Prostate gland (tissue), 2 donors: ENCODE results near the gene SAP30. TPM values are rescaled to one million over a fixed set of nuclear protein-coding genes. Genes with fewer than 3 reads are reported as not detected.

Source experiments
- DNase-seq: peaks from one replicate; pipeline ENCODE4 v3.0.0-alpha.2; 2019; ENCODE audit warnings: low spot score
- H3K27ac ChIP-seq, 2 donors: fragments of 200-600 bp; sonication (generic); 2 replicates each; pipeline ENCODE4 v1.5.1; 2017 to 2019
- H3K27me3 ChIP-seq: fragments of 200-600 bp; sonication (generic); replicated peaks from 2 replicates; pipeline ENCODE4 v1.5.1; 2019; ENCODE audit not compliant: insufficient read depth
- H3K36me3 ChIP-seq, 2 donors: fragments of 200-600 bp; sonication (generic); 1 replicate in 1 of 2; 2 replicates in 1 of 2; pipeline versions ENCODE4 v1.5.1 to v1.8.1; 2017 to 2019
- H3K4me1 ChIP-seq: fragments of 200-600 bp; sonication (generic); replicated peaks from 2 replicates; pipeline ENCODE4 v1.5.1; 2019
- H3K4me3 ChIP-seq, 2 donors: fragments of 200-600 bp; sonication (generic); 2 replicates each; pipeline ENCODE4 v1.5.1; 2017 to 2019
- H3K9me3 ChIP-seq: fragments of 200-600 bp; sonication (generic); 2 replicates; pipeline ENCODE4 v1.5.1; 2017
- POLR2A ChIP-seq: fragments of 450-650 bp; IDR thresholded peaks from one replicate; pipeline ENCODE4 v1.6.1; 2016; ENCODE audit warnings: antibody characterized with exemption, mild to moderate bottlenecking
- POLR2AphosphoS5 ChIP-seq: sonication (generic); formaldehyde crosslinking; IDR thresholded peaks from one replicate; pipeline ENCODE4 v1.6.1; 2017; ENCODE audit warnings: antibody characterized with exemption
- WGBS: methylation state at CpG from one replicate; pipeline ENCODE4 v1.1.5; 2018; 5-methylcytosine and 5-hydroxymethylcytosine counted together
- intact Hi-C: fragments of 100-400 bp; cut with DNase I; formaldehyde crosslinking; loops from one replicate; pipeline ENCODE4 v1.14.2; 2022
- total RNA-seq, 2 donors: library from RNA; depleted of rRNA; stranded (reverse); fragments of >200 nt; gene quantifications; one replicate each; pipeline ENCODE4 v1.1.0, GENCODE V29; 2016
- TF ChIP-seq, protein P1 (sequence below), 4 experiments: fragments of 200-600 bp in 2 of 4; fragments of 450-650 bp in 2 of 4; sonication (generic) in 2 of 4; IDR thresholded peaks; 1 replicate in 3 of 4; 2 replicates in 1 of 4; pipeline ENCODE4 v1.5.1; 2016 to 2019; ENCODE audit warnings: antibody characterized with exemption in 4 of 4, mild to moderate bottlenecking in 2 of 4, moderate library complexity in 2 of 4

Gene SAP30
- total RNA-seq, 2 donors from 2014 or later = 34.9 to 39.0 TPM

DNA sequence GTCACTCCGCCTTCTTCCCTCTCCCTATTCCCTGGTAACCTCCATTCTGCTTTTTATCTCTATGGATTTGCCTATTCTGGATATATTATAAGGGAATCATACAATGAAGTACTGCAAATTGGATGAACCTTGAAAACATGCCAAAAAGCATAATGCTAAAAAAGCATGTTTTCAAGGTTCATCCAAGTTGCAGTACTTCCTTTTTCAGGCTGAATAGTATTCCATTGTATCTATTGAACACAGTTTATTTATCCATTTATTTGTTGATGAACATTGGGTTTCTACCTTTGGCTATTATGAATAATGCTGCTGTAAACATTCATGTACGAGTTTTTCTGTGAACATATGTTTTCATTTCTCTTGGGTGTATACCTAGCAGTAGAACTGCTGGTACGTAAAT is 9.2 kb downstream of the SAP30 start:
- intact Hi-C loops = no loop called here
- Histone ChIP-seq H3K4me1 (no peaks in the 10 kb centered on the region), H3K27me3 (no peaks in the 10 kb centered on the region), H3K9me3 (no peaks in the 10 kb centered on the region), H3K27ac (no peak overlapping the region), H3K4me3 (no peak overlapping the region), H3K36me3 (no peaks in the 10 kb centered on the region)
- WGBS = 96% methylated on average over 3 of the region's 3 CpGs
- DNase-seq = no peak
- TF ChIP-seq POLR2A = no peak
- TF ChIP-seq, protein P1, sequence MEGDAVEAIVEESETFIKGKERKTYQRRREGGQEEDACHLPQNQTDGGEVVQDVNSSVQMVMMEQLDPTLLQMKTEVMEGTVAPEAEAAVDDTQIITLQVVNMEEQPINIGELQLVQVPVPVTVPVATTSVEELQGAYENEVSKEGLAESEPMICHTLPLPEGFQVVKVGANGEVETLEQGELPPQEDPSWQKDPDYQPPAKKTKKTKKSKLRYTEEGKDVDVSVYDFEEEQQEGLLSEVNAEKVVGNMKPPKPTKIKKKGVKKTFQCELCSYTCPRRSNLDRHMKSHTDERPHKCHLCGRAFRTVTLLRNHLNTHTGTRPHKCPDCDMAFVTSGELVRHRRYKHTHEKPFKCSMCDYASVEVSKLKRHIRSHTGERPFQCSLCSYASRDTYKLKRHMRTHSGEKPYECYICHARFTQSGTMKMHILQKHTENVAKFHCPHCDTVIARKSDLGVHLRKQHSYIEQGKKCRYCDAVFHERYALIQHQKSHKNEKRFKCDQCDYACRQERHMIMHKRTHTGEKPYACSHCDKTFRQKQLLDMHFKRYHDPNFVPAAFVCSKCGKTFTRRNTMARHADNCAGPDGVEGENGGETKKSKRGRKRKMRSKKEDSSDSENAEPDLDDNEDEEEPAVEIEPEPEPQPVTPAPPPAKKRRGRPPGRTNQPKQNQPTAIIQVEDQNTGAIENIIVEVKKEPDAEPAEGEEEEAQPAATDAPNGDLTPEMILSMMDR (IDR thresholded peaks at IDR 0.05) = no peak
- no peak for TF ChIP-seq POLR2AphosphoS5

DNA sequence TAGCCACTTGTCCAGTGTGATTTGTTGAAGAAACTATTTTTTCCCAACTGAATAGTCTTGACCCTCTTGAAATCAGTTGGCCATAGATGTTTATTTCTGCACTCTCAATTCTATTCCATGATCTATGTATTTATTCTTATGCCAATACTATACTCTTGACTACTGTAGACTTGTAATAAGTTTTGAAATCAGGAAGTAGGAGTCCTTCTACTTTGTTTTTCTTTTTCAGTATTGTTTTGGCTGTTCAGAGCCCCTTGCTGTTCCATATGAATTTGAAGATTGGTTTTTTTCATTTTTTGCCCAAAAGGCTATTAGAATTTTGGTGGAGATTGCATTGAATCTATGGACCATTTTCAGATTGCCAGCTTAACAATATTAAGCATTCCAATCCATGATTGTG is 10.2 kb downstream of the SAP30 start:
- no peaks in the 10 kb centered on the region for H3K36me3 ChIP-seq
- no peaks in the 10 kb centered on the region for H3K4me1 ChIP-seq

DNA sequence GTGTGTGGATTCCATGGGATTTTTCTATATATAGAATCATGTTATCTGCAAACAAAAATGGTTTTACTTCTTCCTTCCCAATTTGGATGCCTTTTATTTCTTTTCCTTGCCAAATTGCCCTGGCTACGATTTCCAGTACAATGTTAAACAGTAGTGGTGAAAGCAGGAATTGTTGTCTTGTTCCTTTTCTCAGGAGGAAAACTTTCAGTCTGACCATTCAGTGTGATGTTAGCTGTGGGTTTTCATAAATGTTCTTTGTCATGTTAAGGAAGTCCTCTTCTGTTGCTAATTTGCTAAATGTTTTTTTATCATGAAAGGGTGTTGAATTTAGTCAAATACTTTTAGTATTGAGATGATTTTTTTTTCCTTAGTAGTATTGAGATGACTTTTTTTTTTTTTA is 10.9 kb downstream of the SAP30 start:
- intact Hi-C loops = no loop called here
- Histone ChIP-seq H3K27me3 (no peaks in the 10 kb centered on the region), H3K4me1 (no peaks in the 10 kb centered on the region), H3K4me3 (no peak overlapping the region), H3K27ac (no peak overlapping the region), H3K9me3 (no peaks in the 10 kb centered on the region), H3K36me3 (no peaks in the 10 kb centered on the region)
- 41% methylated on average over 1 of the region's 1 CpG for WGBS
- TF ChIP-seq, protein P1 (IDR thresholded peaks at IDR 0.05) = no peak
- TF ChIP-seq POLR2AphosphoS5 (no peak), POLR2A (no peak)
- no peak for DNase-seq

More for the DNA sequence above, 10.2 kb downstream of the SAP30 start:
- intact Hi-C loops = no loop called here
- no peak for DNase-seq
- Histone ChIP-seq H3K27me3 (no peaks in the 10 kb centered on the region), H3K4me3 (no peak overlapping the region), H3K27ac (no peak overlapping the region), H3K9me3 (no peaks in the 10 kb centered on the region)
- TF ChIP-seq, protein P1 (IDR thresholded peaks at IDR 0.05) = no peak
- TF ChIP-seq POLR2AphosphoS5 (no peak), POLR2A (no peak)

DNA sequence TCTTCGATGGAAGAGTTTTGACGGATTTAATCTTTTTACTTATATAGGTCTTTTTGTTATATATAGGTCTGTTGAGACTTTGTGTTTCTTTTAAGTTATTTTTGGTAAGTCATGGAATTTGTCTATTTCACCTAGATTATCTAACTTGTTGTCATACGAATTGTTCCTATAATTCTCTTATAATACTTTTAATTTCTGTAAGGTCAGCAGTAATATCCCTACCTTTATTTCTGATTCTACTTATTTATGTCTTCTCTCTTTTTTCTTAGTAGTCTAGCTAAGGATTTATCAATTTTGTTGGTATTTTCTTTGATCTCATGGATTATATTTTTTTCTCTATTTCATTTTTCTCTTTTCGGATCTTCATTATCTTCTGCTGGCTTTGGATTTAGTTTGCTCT is 11.6 kb downstream of the SAP30 start:
- H3K9me3 ChIP-seq = no peaks in the 10 kb centered on the region
- intact Hi-C loops = no loop called here
- DNase-seq = no peak
- WGBS = 97% methylated on average over 4 of the region's 4 CpGs
- no peaks in the 10 kb centered on the region for H3K36me3 ChIP-seq
- H3K4me1 ChIP-seq = no peaks in the 10 kb centered on the region
- TF ChIP-seq, protein P1 (IDR thresholded peaks at IDR 0.05) = no peak
- TF ChIP-seq POLR2AphosphoS5 (no peak), POLR2A (no peak)
- H3K27ac ChIP-seq = no peak overlapping the region
- no peaks in the 10 kb centered on the region for H3K27me3 ChIP-seq
- H3K4me3 ChIP-seq = no peak overlapping the region

DNA sequence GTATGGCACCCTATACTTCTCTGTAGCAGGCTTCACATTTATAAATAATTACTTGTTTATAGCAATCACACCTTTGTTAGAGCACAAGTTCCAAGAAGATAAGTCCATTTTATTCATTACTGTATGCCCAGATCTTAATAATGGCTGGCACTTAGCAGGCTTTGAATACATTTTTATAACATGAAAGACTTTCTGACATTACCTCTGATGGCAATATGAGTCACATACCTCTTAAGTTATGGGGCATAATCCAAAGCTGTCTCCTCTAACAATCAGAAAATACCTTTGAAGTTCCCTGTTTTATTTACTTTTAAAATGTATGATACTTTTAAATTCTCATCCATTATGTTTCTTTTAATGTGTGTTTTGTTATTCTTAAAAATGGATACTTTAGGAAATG is 16.0 kb downstream of the SAP30 start:
- Histone ChIP-seq H3K36me3 (no peaks in the 10 kb centered on the region), H3K27ac (no peak overlapping the region), H3K4me1 (no peaks in the 10 kb centered on the region), H3K9me3 (no peaks in the 10 kb centered on the region), H3K27me3 (no peaks in the 10 kb centered on the region), H3K4me3 (no peak overlapping the region)
- TF ChIP-seq POLR2AphosphoS5 (no peak), POLR2A (no peak)
- TF ChIP-seq, protein P1 (IDR thresholded peaks at IDR 0.05) = no peak
- intact Hi-C loops = no loop called here
- DNase-seq = no peak
